Cardiac fibroblast (primary cell): ENCODE results near the gene ALDH6A1.
A peak's percentile ranks its signal among the peaks of the same experiment; 100 is the strongest.

Experiments
- DNase-seq, 2 donors: peaks; one replicate each; pipeline versions ENCODE4 v3.0.0 to v3.0.0-alpha.2; 2010; ENCODE audit warnings: low read depth in 2 of 2
- H3K4me3 ChIP-seq, 2 donors: replicated peaks in 1 of 2; 1 replicate in 1 of 2; 2 replicates in 1 of 2; pipeline ENCODE4 v1.5.1; 2011; ENCODE audit warnings: low read depth in 2 of 2, low read length in 2 of 2, mild to moderate bottlenecking in 2 of 2, moderate library complexity in 1 of 2
- TF ChIP-seq, protein P1 (sequence below): IDR thresholded peaks from one replicate; pipeline ENCODE4 v1.5.1; 2011; ENCODE audit warnings: low read depth, mild to moderate bottlenecking, low read length, inconsistent platforms

The ALDH6A1 gene

GRCh38 chr14:74062809-74063150 is 21.5 kb downstream of the ALDH6A1 start:
- TF ChIP-seq, protein P1, sequence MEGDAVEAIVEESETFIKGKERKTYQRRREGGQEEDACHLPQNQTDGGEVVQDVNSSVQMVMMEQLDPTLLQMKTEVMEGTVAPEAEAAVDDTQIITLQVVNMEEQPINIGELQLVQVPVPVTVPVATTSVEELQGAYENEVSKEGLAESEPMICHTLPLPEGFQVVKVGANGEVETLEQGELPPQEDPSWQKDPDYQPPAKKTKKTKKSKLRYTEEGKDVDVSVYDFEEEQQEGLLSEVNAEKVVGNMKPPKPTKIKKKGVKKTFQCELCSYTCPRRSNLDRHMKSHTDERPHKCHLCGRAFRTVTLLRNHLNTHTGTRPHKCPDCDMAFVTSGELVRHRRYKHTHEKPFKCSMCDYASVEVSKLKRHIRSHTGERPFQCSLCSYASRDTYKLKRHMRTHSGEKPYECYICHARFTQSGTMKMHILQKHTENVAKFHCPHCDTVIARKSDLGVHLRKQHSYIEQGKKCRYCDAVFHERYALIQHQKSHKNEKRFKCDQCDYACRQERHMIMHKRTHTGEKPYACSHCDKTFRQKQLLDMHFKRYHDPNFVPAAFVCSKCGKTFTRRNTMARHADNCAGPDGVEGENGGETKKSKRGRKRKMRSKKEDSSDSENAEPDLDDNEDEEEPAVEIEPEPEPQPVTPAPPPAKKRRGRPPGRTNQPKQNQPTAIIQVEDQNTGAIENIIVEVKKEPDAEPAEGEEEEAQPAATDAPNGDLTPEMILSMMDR = no peak
- H3K4me3 ChIP-seq = no peak overlapping the region
- no peak for DNase-seq

DNA sequence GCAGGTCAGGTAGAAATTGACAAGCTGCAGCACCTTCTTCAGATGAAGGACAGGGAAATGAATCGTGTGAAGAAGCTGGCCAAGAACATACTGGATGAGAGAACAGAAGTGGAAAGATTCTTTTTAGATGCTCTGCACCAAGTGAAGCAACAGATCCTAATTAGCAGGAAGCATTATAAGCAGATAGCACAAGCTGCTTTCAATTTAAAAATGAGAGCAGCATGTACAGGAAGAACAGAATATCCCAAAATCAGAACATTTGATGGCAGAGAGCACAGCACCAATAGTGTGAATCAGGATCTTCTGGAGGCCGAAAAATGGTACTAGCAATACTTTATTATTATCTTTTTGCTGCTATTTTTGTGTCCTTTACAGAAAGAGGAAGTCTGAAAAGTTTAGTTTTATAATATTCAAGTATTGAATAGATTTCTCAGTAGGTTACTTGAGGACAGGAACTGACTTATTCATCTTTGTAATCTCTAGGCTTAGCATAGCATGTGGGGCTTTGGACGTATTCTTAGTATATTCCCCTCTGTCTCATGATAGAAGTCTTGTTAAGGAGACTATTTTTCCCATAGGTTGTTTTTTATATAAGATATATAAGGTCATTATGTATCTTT is 34.3 kb downstream of the ALDH6A1 start:
- no peak for DNase-seq
- TF ChIP-seq, protein P1 = no peak
- no peak overlapping the region for H3K4me3 ChIP-seq

GRCh38 chr14:74048281-74048680 is 36.0 kb downstream of the ALDH6A1 start:
- TF ChIP-seq, protein P1 = no peak
- no peak overlapping the region for H3K4me3 ChIP-seq
- peak in 1 of 2 donors; percentile 19 for DNase-seq

DNA sequence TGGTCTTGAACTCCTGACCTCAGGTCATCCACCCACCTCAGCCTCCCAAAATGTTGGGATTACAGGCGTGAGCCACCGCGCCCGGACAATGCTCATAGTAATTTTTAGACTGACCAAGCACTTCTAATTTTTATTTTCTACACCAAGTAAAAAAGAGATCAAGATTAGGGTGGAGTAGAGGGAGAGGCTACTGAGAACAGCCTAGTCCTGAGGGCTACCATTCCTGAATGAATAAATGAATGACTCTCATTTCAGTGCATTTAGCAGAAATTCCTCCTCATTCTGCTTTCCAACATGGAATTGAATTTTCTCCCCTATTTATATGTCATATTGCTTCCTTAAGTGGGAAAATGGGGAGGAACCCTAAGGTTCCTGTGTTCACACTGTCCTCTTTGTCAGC is 38.7 kb downstream of the ALDH6A1 start:
- TF ChIP-seq, protein P1 = no peak
- H3K4me3 ChIP-seq = no peak overlapping the region

DNA sequence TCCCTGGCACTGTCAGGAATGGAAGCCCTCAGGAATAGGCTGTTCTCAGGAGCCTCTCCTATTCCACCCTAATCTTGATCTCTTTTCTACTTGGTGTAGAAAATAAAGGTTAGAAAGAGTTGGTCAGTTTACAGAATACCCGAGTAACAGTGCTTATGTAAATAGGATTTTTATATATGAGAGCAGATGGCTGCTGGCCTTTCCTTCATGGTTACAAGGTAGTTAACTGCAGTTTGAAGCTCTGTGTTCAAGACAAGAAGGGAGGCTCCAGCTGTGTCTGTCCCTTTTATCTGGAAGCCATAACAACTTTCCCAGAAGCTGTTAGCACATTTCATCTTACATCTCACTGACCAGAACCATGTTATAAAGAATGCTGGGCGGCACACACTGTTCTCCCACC is 42.0 kb downstream of the ALDH6A1 start:
- H3K4me3 ChIP-seq = no peak overlapping the region
- no peak for DNase-seq
- TF ChIP-seq, protein P1 = no peak

More for the DNA sequence above, 38.7 kb downstream of the ALDH6A1 start:
- no peak for DNase-seq

- TF ChIP-seq, protein P1 = peak; percentile 40
- peak; percentile 76 for DNase-seq
- H3K4me3 ChIP-seq = no peak overlapping the region
Measured at GRCh38 chr14:74038020-74038859, 46.0 kb downstream of the ALDH6A1 start.

DNA sequence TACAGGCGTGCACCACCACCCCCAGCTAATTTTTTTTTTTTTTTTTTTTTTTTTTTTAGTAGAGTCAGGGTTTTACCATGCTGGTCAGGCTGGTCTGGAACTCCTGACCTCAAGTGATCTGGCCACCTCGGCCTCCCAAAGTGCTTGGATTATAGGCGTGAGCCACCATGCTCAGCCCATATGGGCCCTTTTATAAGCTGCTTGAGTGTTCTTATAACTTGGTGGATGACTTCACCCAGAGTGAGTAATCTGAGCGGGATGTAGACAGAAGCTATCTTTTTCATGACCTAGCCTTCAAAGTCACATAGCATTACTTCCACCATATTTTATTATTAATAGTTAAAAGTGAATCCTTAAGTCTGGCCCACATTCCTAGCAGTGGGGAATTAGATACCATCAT is 48.7 kb downstream of the ALDH6A1 start:
- peak; percentile 10 to 50 for DNase-seq
- H3K4me3 ChIP-seq = no peak overlapping the region
- TF ChIP-seq, protein P1 = no peak
